ENCODE results near the gene KRTAP5-10.

DNA sequence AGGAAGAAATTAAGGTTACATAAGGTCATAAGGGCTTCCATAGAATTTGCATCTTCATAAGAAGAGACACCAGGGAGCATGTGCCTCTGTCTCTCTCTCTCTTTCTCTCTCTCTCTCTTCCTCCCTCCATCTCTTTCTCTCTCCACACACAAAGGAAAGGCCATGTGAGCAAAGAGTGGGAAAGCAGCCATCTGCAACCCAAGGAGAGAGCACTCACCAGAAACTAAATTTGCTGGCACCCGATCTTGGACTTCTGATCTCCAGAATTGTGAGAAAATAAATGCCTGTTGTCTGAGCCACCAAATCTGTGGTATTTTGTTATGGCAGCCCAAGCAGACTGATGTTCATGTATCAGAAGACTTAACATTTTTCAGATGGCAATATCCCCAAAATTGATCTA is 6.4 kb upstream of the KRTAP5-10 start:
- TF ChIP-seq, protein P1, sequence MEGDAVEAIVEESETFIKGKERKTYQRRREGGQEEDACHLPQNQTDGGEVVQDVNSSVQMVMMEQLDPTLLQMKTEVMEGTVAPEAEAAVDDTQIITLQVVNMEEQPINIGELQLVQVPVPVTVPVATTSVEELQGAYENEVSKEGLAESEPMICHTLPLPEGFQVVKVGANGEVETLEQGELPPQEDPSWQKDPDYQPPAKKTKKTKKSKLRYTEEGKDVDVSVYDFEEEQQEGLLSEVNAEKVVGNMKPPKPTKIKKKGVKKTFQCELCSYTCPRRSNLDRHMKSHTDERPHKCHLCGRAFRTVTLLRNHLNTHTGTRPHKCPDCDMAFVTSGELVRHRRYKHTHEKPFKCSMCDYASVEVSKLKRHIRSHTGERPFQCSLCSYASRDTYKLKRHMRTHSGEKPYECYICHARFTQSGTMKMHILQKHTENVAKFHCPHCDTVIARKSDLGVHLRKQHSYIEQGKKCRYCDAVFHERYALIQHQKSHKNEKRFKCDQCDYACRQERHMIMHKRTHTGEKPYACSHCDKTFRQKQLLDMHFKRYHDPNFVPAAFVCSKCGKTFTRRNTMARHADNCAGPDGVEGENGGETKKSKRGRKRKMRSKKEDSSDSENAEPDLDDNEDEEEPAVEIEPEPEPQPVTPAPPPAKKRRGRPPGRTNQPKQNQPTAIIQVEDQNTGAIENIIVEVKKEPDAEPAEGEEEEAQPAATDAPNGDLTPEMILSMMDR (IDR thresholded peaks at IDR 0.05) = no peak
- no peak for TF ChIP-seq POLR2A (IDR thresholded peaks at IDR 0.05)
